SH-SY5Y (cell line): ENCODE data around the gene ZCCHC14.

ENCODE experiments used
- GATA2 ChIP-seq: IDR thresholded peaks from 2 replicates; pipeline ENCODE4 v1.6.1; 2011; ENCODE audit warnings: mild to moderate bottlenecking, low read depth, low read length
- GATA3 ChIP-seq: IDR thresholded peaks from 2 replicates; pipeline ENCODE4 v1.6.1; 2011; ENCODE audit warnings: low read depth, mild to moderate bottlenecking, low read length, moderate library complexity

GRCh38 chr16:87390641-87391323 lies 102.0 kb downstream of the ZCCHC14 start:
- TF ChIP-seq GATA3 (no peak), GATA2 (no peak)
